ENCODE measurements around the gene IRAK1. TPM values are rescaled to one million over a fixed set of nuclear protein-coding genes. Genes with fewer than 3 reads are reported as not detected.

The IRAK1 gene
- total and polyA plus RNA-seq, 2 donors (not counting 3 experiments of a cell fraction or from before 2014, with no cell fraction given), result 63.6 to 138 TPM

DNA sequence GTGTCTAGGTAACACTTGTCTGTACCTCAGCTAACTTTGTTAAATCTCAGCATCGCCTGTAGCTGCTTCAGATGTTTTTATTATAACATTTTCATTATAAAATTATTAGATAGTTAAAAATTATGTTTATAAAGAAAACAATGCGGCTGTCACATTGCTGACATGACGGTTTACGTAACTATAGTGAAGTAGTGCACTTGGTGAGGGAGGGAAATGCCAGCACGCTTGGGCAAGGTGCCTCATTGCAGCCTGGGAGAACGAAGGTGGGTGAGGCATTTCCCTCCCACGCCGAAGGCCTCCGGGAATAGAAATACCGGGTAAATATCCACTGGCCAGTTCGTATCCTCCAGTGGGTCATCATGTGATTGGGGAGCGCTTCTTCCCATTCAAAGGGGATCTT lies 31.2 kb downstream of the IRAK1 start:
- Histone ChIP-seq H2AFZ (ENCODE audit: low read depth, low read length) (no peak overlapping the region), H3K36me3 (ENCODE audit: control insufficient read depth in 2 of 2, extremely low read depth in 1 of 2, insufficient read depth in 2 of 2, low read length in 2 of 2) (no peaks in the 10 kb centered on the region), H3K9ac (replicated peaks; ENCODE audit: extremely low read depth, insufficient read depth, low read length) (no peak overlapping the region), H3K9me3 (replicated peaks; ENCODE audit: control insufficient read depth, insufficient read depth, low read length) (no peaks in the 10 kb centered on the region), H3K79me2 (ENCODE audit: control insufficient read depth, insufficient read depth, low read length) (no peaks in the 10 kb centered on the region), H3K27me3 (ENCODE audit: control insufficient read depth in 2 of 2, insufficient read depth in 2 of 2, low read length in 2 of 2) (no peaks in the 10 kb centered on the region), H4K20me1 (replicated peaks; ENCODE audit: control insufficient read depth, extremely low read depth, insufficient read depth, low read length) (no peaks in the 10 kb centered on the region), H3K4me3 (replicated peaks in 1 of 3; ENCODE audit: insufficient read depth in 1 of 3, low read depth in 1 of 3, low read length in 3 of 3) (no peak overlapping the region), H3K27ac (ENCODE audit: insufficient read depth, low read depth, low read length) (no peak overlapping the region), H3K4me2 (ENCODE audit: insufficient read depth, low read length) (no peak overlapping the region), H3K4me1 (ENCODE audit: control insufficient read depth, extremely low read depth, insufficient read depth, low read length) (peaks cover 10% of the 10 kb centered on the region), H3K9me1 (replicated peaks; ENCODE audit: control insufficient read depth, extremely low read depth, insufficient read depth, low read length) (no peaks in the 10 kb centered on the region)
- POLR2A ChIA-PET, result no interaction called here
- DNase-seq (ENCODE audit: low read depth, low spot score), result no peak
- dilution Hi-C loops (cut with MboI; ENCODE audit: extremely low pct_ligation_motif_present, low sequenced_read_pairs), result no loop called here
- CTCF ChIA-PET, result interaction anchor here (0.6 kb wide), 1 partner anchor 72 kb away, joined by 3 read pairs; no protein-coding TSS in a partner anchor
- TF ChIP-seq, protein P1, sequence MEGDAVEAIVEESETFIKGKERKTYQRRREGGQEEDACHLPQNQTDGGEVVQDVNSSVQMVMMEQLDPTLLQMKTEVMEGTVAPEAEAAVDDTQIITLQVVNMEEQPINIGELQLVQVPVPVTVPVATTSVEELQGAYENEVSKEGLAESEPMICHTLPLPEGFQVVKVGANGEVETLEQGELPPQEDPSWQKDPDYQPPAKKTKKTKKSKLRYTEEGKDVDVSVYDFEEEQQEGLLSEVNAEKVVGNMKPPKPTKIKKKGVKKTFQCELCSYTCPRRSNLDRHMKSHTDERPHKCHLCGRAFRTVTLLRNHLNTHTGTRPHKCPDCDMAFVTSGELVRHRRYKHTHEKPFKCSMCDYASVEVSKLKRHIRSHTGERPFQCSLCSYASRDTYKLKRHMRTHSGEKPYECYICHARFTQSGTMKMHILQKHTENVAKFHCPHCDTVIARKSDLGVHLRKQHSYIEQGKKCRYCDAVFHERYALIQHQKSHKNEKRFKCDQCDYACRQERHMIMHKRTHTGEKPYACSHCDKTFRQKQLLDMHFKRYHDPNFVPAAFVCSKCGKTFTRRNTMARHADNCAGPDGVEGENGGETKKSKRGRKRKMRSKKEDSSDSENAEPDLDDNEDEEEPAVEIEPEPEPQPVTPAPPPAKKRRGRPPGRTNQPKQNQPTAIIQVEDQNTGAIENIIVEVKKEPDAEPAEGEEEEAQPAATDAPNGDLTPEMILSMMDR (IDR thresholded peaks at IDR 0.05; ENCODE audit: extremely low read depth in 1 of 2, insufficient read depth in 1 of 2, low read depth in 1 of 2, low read length in 2 of 2), result no peak
- TF ChIP-seq POLR2AphosphoS5 (IDR thresholded peaks at IDR 0.05; ENCODE audit: insufficient read depth, low read depth, low read length) (no peak), EZH2 (IDR thresholded peaks at IDR 0.05; ENCODE audit: borderline replicate concordance, low read depth, low read length, severe bottlenecking) (no peak), POLR2A (IDR thresholded peaks at IDR 0.05; ENCODE audit: low read depth, low read length) (no peak), MYC (IDR thresholded peaks at IDR 0.05; ENCODE audit: low read depth, low read length) (no peak), FOS (IDR thresholded peaks at IDR 0.05; ENCODE audit: borderline replicate concordance, insufficient read depth, low read length) (no peak), JUN (IDR thresholded peaks at IDR 0.05; ENCODE audit: borderline replicate concordance, insufficient read depth, insufficient read length, low read depth) (no peak), GATA2 (IDR thresholded peaks at IDR 0.05; ENCODE audit: insufficient read depth, insufficient read length, low read depth, low read length) (no peak)
- TF ChIP-seq, protein P2, sequence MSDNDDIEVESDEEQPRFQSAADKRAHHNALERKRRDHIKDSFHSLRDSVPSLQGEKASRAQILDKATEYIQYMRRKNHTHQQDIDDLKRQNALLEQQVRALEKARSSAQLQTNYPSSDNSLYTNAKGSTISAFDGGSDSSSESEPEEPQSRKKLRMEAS (IDR thresholded peaks at IDR 0.05; ENCODE audit: insufficient read depth, insufficient read length), result no peak
- intact Hi-C loops (cut with micrococcal nuclease), result no loop called here
- FAIRE-seq, result no peak
- no TSS peak for BruUV-seq (replicated peaks)

Data from endothelial cell of umbilical vein (primary cell).